IMR-90 (cell line): ENCODE results near the gene EXOC6B. TPM values are rescaled to one million over a fixed set of nuclear protein-coding genes. Genes with fewer than 3 reads are reported as not detected.

Experiments used
- ATAC-seq: fragments of 200-7000 bp; cut with Tn5 transposase; 2 replicates; pipeline ENCODE4 v1.9.1; 2020; ENCODE audit warnings: low read depth, mild to moderate bottlenecking, moderate library complexity
- BruUV-seq: library from RNA; stranded (reverse); fragments of 400-500 nt; replicated peaks from 2 replicates; lab custom pipeline; 2021; lab: Mats Ljungman, UMichigan
- CTCF ChIA-PET: fragments of 300-600 bp; formaldehyde crosslinking; extraction: SDS; loops from one replicate; lab custom pipeline; 2021; ENCODE audit warnings: antibody characterized with exemption; lab: Yijun Ruan, JAX
- POLR2A ChIA-PET: fragments of 300-600 bp; sonication (Branson Sonifier 250); formaldehyde crosslinking; loops from one replicate; lab custom pipeline; 2022; ENCODE audit warnings: antibody characterized with exemption; ENCODE audit not compliant: unreplicated experiment; lab: Charles Lee
- DNase-seq: peaks from one replicate; pipeline ENCODE4 v3.0.0; 2013
- H2AFZ ChIP-seq: replicated peaks from 2 replicates; pipeline ENCODE3; 2013; ENCODE audit warnings: low read length, mild to moderate bottlenecking; ENCODE audit not compliant: poor library complexity
- H2AK5ac ChIP-seq: 2 replicates; pipeline ENCODE4 v1.6.1; 2013; ENCODE audit warnings: low read depth, low read length, inconsistent platforms
- H2AK9ac ChIP-seq: replicated peaks from 2 replicates; pipeline ENCODE3; 2013; ENCODE audit warnings: mild to moderate bottlenecking, low read depth, low read length, moderate library complexity; ENCODE audit not compliant: poor library complexity
- H2BK120ac ChIP-seq: 2 replicates; pipeline ENCODE4 v1.6.1; 2013; ENCODE audit warnings: low read depth, low read length, inconsistent platforms
- H2BK15ac ChIP-seq: 3 replicates; pipeline ENCODE4 v1.6.1; 2013; ENCODE audit warnings: low read depth, low read length, inconsistent platforms
- H2BK20ac ChIP-seq: 2 replicates; pipeline ENCODE4 v1.6.1; 2013; ENCODE audit warnings: low read depth, mild to moderate bottlenecking, inconsistent platforms, low read length, moderate library complexity
- H2BK5ac ChIP-seq: 2 replicates; pipeline ENCODE4 v1.6.1; 2013; ENCODE audit warnings: mild to moderate bottlenecking, low read depth, low read length, inconsistent platforms; ENCODE audit not compliant: poor library complexity, severe bottlenecking
- H3K14ac ChIP-seq: replicated peaks from 2 replicates; pipeline ENCODE4 v1.6.1; 2013; ENCODE audit warnings: low read depth, low read length, inconsistent platforms
- H3K18ac ChIP-seq: 2 replicates; pipeline ENCODE4 v1.6.1; 2013; ENCODE audit warnings: low read depth, low read length, control low read depth
- H3K23ac ChIP-seq: 2 replicates; pipeline ENCODE4 v1.6.1; 2013; ENCODE audit warnings: low read depth, low read length, inconsistent platforms
- H3K27ac ChIP-seq: 2 replicates; pipeline ENCODE4 v1.5.1; 2013; ENCODE audit warnings: mild to moderate bottlenecking, control low read depth, low read length; ENCODE audit not compliant: insufficient read depth
- H3K27me3 ChIP-seq: 2 replicates; pipeline ENCODE4 v1.6.1; 2013; ENCODE audit warnings: low read length; ENCODE audit not compliant: control insufficient read depth, insufficient read depth
- H3K36me3 ChIP-seq: 2 replicates; pipeline ENCODE4 v1.6.1; 2013; ENCODE audit warnings: low read length, mixed read lengths; ENCODE audit not compliant: control insufficient read depth, insufficient read depth
- H3K4ac ChIP-seq: 2 replicates; pipeline ENCODE4 v1.6.1; 2013; ENCODE audit warnings: low read depth, low read length, inconsistent platforms
- H3K4me1 ChIP-seq: 2 replicates; pipeline ENCODE4 v1.6.1; 2013; ENCODE audit warnings: low read length, mixed read lengths; ENCODE audit not compliant: control insufficient read depth, insufficient read depth
- H3K4me2 ChIP-seq: 2 replicates; pipeline ENCODE4 v1.6.1; 2013; ENCODE audit warnings: low read depth, mild to moderate bottlenecking, control low read depth, low read length, moderate library complexity
- H3K4me3 ChIP-seq: 2 replicates; pipeline ENCODE4 v1.5.1; 2013; ENCODE audit warnings: low read depth, mild to moderate bottlenecking, control low read depth, low read length, moderate library complexity; ENCODE audit not compliant: insufficient read depth
- H3K56ac ChIP-seq: 2 replicates; pipeline ENCODE4 v1.6.1; 2013; ENCODE audit warnings: low read length, inconsistent platforms; ENCODE audit not compliant: insufficient read depth; ENCODE audit errors: extremely low read depth
- H3K79me1 ChIP-seq, 2 experiments: 2 replicates each; pipeline ENCODE4 v1.6.1; 2013; ENCODE audit warnings: low read length in 2 of 2, inconsistent platforms in 1 of 2, low read depth in 1 of 2
- H3K9ac ChIP-seq: 2 replicates; pipeline ENCODE4 v1.6.1; 2013; ENCODE audit warnings: low read depth, low read length, control low read depth
- H3K9me1 ChIP-seq: 2 replicates; pipeline ENCODE4 v1.6.1; 2013; ENCODE audit warnings: low read length, inconsistent platforms; ENCODE audit not compliant: insufficient read depth
- H3K9me3 ChIP-seq: 2 replicates; pipeline ENCODE4 v1.6.1; 2013; ENCODE audit warnings: low read length; ENCODE audit not compliant: control insufficient read depth, insufficient read depth
- H4K20me1 ChIP-seq: 2 replicates; pipeline ENCODE4 v1.6.1; 2013; ENCODE audit warnings: low read length, inconsistent platforms; ENCODE audit not compliant: insufficient read depth
- H4K5ac ChIP-seq: 2 replicates; pipeline ENCODE4 v1.6.1; 2013; ENCODE audit warnings: mild to moderate bottlenecking, low read depth, low read length, control low read depth
- H4K8ac ChIP-seq, 2 experiments: 2 replicates each; pipeline ENCODE4 v1.6.1; 2013; ENCODE audit warnings: low read depth in 2 of 2, low read length in 2 of 2, control low read depth in 1 of 2, inconsistent platforms in 1 of 2
- H4K91ac ChIP-seq: 2 replicates; pipeline ENCODE4 v1.6.1; 2013; ENCODE audit warnings: low read depth, low read length, inconsistent platforms; ENCODE audit not compliant: insufficient read depth
- CEBPB ChIP-seq: IDR thresholded peaks from 2 replicates; pipeline ENCODE4 v1.6.1; 2012; ENCODE audit warnings: low read depth, low read length, improper control_type of control experiment
- MXI1 ChIP-seq: IDR thresholded peaks from 2 replicates; pipeline ENCODE4 v1.6.1; 2012; ENCODE audit warnings: low read depth, mild to moderate bottlenecking, low read length, moderate library complexity, borderline replicate concordance
- NFE2L2 ChIP-seq: fragments of 150-350 bp; IDR thresholded peaks from 2 replicates; pipeline ENCODE4 v1.6.1; 2016; ENCODE audit warnings: low read depth, mild to moderate bottlenecking, low read length
- RAD21 ChIP-seq: IDR thresholded peaks from 2 replicates; pipeline ENCODE4 v1.6.1; 2012; ENCODE audit warnings: low read length, improper control_type of control experiment
- SMC3 ChIP-seq: fragments of 150-350 bp; IDR thresholded peaks from 2 replicates; pipeline ENCODE4 v1.6.1; 2016; ENCODE audit warnings: low read depth, mild to moderate bottlenecking, antibody characterized with exemption, low read length, moderate library complexity
- WGBS, 2 experiments: methylation state at CpG; one replicate each; pipeline versions ENCODE4 v1.1.5 to v1.1.7; 2013; ENCODE audit warnings: missing lambda C conversion rate in 2 of 2; ENCODE audit not compliant: insufficient read length in 1 of 2; ENCODE audit errors: extremely low coverage in 2 of 2; 5-methylcytosine and 5-hydroxymethylcytosine counted together
- dilution Hi-C: fragments of 300-500 bp; cut with HindIII; formaldehyde crosslinking; loops from one replicate; pipeline ENCODE4 v1.14.3; 2018; ENCODE audit warnings: low sequenced_read_pairs; ENCODE audit not compliant: unreplicated experiment
- in situ Hi-C: fragments of 300-500 bp; cut with MboI; formaldehyde crosslinking; loops from 3 replicates; pipeline ENCODE4 v1.14.3; 2019; ENCODE audit warnings: low sequenced_read_pairs, inconsistent platforms, mixed read lengths
- intact Hi-C: fragments of 100-400 bp; cut with micrococcal nuclease; formaldehyde crosslinking; loops from 2 replicates; pipeline ENCODE4 v1.10.0; 2022
- polyA plus RNA-seq, 3 experiments: library from polyadenylated mRNA; depleted of rRNA; stranded (reverse); fragments of >200 nt; gene quantifications; 2 replicates each; pipeline ENCODE4 v1.2.3, GENCODE V29; 2012; ENCODE audit warnings: low replicate concordance in 1 of 3
- total RNA-seq: library from RNA; depleted of rRNA; stranded (reverse); fragments of >200 nt; gene quantifications from 2 replicates; pipeline ENCODE4 v1.2.3, GENCODE V29; 2012
- TF ChIP-seq, protein P1 (sequence below): conservative IDR thresholded peaks from 2 replicates; pipeline ENCODE4 v1.5.1; 2012; ENCODE audit warnings: mild to moderate bottlenecking, low read depth, low read length, improper control_type of control experiment

Gene EXOC6B
- total and polyA plus RNA-seq, 2 of the 4 experiments (the other 2 are of a cell fraction): 10.2 to 29.4 TPM

DNA sequence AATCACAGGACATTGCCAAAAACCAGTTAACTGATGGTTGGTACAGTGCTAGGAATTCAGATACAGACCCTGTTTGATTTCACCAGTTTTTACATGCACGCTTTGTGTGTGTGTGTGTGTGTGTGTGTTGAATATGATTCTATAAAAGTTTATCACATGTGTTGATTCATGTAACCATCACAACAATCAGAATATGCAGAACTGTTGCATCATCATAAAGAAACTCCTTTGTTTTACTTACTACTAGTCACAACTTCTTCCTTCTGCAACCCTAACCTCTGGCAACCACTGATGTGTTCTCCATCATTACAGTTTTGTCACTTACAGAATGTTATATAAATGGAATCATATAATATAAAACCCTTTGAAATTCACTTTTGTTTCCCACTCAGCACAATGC, 533.4 kb downstream of the EXOC6B start:
- POLR2A ChIA-PET: no interaction called here
- Histone ChIP-seq H3K9ac (no peak overlapping the region), H3K23ac (no peak overlapping the region), H2BK120ac (no peak overlapping the region), H2AFZ (no peak overlapping the region), H3K9me3 (no peaks in the 10 kb centered on the region), H3K18ac (no peak overlapping the region), H3K4ac (no peak overlapping the region), H3K79me1 (no peaks in the 10 kb centered on the region), H3K4me2 (no peak overlapping the region), H4K5ac (no peak overlapping the region), H3K9me1 (no peaks in the 10 kb centered on the region), H4K91ac (no peak overlapping the region), H2BK5ac (no peak overlapping the region), H3K14ac (no peak overlapping the region), H3K27me3 (no peaks in the 10 kb centered on the region), H3K4me3 (no peak overlapping the region), H4K20me1 (no peaks in the 10 kb centered on the region), H2AK9ac (no peak overlapping the region), H3K27ac (no peak overlapping the region), H3K36me3 (no peaks in the 10 kb centered on the region), H2BK20ac (no peak overlapping the region), H4K8ac (no peak overlapping the region), H2AK5ac (no peak overlapping the region), H2BK15ac (no peak overlapping the region), H3K56ac (no peak overlapping the region), H3K4me1 (no peaks in the 10 kb centered on the region)
- in situ Hi-C loops (no loop called here), intact Hi-C loops (no loop called here), dilution Hi-C loops (no loop called here)
- WGBS, 2 experiments: no CpG with 5 or more reads among the region's 1 CpG
- ATAC-seq (no peak), DNase-seq (peak; percentile 5)
- TF ChIP-seq NFE2L2: no peak
- no peak for TF ChIP-seq RAD21
- TF ChIP-seq SMC3: no peak
- TF ChIP-seq MXI1: no peak
- TF ChIP-seq CEBPB: peak; percentile 79
- TF ChIP-seq, protein P1, sequence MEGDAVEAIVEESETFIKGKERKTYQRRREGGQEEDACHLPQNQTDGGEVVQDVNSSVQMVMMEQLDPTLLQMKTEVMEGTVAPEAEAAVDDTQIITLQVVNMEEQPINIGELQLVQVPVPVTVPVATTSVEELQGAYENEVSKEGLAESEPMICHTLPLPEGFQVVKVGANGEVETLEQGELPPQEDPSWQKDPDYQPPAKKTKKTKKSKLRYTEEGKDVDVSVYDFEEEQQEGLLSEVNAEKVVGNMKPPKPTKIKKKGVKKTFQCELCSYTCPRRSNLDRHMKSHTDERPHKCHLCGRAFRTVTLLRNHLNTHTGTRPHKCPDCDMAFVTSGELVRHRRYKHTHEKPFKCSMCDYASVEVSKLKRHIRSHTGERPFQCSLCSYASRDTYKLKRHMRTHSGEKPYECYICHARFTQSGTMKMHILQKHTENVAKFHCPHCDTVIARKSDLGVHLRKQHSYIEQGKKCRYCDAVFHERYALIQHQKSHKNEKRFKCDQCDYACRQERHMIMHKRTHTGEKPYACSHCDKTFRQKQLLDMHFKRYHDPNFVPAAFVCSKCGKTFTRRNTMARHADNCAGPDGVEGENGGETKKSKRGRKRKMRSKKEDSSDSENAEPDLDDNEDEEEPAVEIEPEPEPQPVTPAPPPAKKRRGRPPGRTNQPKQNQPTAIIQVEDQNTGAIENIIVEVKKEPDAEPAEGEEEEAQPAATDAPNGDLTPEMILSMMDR: no peak
- CTCF ChIA-PET: no interaction called here
- BruUV-seq: no TSS peak
